Activated CD4-positive, alpha-beta T cell treated with anti-CD3 and anti-CD28 coated beads, Interleukin-2, amount 50 U/mL, for 1 hour (primary cell): Measurements from ENCODE around the gene USP33.
A peak's percentile ranks its signal among the peaks of the same experiment; 100 is the strongest.
"Not testable (repeated sequence)": the region's sequence is repeated elsewhere in the genome, so short reads cannot be mapped to it uniquely, and the experiment has no call there.

Experiments
- DNase-seq: peaks from one replicate; pipeline ENCODE4 v3.0.0-alpha.2; 2020

Gene USP33

DNA sequence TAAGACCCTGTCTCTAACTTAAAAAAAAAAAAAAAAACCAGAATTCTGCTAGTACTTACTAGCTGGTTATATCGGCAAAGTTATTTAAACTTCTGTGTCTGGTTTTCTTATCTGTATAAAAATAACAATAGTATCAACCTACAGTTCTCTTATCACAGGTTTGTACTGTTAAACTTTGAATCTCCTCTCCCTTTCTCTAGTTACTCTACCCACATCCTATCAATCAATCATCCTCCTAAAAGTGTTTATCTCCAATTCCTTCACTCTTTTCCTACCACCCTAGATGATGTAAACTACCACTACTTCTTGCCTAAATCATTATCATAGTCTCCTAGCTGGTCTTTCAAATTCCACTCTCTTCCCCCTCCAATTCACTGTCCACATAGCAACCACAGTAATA is 27.6 kb downstream of the USP33 start:
- no peak for DNase-seq

DNA sequence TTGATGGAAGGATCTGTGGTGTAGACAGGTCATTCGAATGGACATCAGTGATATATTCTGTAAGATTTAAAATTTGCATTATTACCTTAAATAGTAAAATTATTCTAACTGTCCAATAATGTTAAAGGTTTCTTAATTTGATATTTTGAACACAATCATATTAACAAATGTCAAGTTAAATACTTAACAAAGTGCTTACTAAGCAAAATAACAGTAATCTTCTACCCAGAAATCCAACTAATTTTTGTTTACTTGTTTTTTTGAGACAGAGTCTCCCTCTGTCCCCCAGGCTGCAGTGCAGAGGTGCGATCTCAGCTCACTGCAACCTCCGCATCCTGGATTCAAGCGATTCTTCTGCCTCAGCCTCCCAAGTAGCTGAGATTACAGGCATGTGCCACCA is 33.9 kb downstream of the USP33 start:
- no peak for DNase-seq

DNA sequence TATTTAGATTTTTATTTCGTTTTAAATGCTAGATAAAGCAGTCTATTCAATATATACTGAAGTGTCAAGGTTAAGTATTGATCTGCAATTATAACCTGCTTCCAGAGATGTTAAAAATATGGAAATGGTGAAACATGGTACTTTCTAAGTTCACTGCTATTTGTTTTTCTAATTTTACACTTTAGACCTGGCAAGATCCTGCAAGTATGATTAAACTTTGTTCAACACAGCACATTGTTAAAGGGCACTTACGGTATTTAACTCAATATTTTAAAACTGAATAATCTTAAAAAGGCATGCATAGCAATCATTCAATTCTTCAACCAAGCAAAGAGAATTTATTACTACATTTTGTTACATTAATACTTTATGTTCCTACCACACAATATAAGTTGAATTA is 41.5 kb downstream of the USP33 start:
- DNase-seq, result no peak

DNA sequence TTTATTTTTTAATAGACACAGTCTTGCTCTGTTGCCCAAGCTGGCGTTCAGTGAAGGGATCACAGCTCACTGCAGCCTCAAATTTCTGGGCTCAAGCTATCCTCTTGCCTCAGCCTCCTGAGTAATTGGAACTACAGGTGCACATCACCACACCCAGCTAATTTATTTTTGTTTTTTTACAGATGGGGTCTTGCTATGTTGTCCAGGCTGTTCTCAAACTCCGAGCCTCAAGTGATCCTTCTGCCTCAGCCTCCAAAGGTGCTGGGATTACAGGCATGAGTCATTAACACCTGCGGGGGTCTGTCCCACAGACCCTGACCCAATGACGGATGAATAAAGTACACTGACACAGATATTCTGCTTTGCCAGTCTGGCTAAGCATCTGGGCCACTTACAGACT is 43.6 kb downstream of the USP33 start:
- DNase-seq, result no peak

DNA sequence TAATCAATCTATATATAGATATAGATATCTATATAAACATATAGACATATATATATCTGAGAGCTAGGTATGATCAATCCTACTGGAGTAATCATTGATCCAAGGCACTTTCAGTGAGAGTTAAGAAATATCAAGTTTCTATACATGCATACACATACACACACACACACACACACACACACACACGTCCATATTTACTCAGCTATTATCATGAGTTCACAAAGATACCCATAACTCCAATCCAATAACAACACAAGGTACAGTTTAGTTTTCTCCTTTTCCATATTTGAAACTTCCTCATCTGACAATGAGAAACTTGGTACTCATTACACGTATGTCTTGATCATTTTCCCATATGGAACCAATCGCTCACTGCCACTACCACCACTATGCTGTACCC is 49.9 kb downstream of the USP33 start:
- DNase-seq, result no peak

DNA sequence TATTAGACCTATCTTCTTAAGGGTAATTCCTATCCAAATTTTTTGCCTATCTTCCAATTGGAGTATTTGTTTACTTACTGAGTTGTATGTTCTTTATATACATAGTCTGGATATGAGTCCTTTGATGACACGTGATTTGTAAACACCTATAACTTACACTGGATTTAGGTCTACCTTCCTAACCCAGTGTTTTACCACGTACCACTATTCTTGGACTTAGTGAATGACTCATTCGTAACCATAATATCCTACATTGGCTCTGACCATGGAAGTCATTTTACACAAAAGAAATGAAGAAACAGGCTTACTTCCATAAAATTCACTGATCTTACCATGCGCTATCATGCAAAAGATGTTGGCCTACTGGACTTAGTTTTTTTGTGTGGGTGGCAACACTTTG is 53.3 kb downstream of the USP33 start:
- DNase-seq, result no peak

DNA sequence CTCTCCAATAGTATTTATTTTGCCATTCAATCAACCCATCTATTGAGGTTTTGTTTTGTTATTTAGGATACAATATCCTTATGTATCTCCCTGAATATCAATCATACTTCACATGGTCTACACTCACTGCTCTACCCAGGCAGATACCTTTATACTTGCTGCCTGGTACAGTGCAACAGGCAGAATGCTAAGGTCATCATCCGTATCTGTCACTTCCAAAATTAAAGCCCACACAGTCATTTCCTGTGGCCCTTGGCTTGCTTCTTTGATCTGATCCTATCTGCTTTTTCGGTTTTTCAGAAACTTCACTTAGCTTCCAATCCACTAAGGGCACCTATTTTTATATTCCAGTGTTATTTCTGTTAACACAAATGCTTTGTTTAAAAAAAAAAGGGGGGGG is 54.9 kb downstream of the USP33 start:
- no peak for DNase-seq

DNA sequence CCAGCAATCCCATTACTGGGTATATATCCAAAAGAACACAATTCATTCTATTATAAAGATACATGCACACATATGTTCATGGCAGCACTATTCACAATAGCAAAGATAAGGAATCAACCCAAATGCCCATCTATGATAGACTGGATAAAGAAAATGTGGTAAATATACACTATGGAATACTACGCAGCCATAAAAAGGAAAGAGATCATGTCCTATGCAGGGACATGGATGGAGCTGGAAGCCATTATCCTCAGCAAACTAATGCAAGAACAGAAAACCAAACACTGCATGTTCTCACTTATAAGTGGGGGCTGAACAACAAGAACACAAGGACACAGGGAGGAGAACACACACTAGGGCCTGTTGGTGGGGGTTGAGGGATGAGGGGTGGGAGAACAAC is 60.0 kb downstream of the USP33 start:
- not testable (repeated sequence) for DNase-seq

DNA sequence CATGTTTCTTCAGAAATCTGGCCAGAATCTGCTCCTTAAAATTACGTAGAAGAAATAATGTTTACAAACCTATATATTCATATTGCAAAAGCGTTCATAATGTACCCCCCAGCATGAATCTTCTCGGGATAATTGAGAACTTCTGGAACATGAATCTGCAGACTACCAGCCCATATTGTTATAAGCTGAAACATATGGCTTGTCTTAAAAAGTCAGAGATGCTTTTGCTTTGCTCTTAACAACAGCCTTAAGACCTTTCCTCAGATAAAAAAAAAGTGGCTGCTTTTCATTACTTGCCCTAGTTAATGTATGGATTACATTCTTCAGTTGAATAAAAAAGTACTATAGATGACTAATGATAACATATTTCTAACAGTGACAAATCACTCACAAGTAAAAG is 62.2 kb downstream of the USP33 start:
- DNase-seq, result no peak

DNA sequence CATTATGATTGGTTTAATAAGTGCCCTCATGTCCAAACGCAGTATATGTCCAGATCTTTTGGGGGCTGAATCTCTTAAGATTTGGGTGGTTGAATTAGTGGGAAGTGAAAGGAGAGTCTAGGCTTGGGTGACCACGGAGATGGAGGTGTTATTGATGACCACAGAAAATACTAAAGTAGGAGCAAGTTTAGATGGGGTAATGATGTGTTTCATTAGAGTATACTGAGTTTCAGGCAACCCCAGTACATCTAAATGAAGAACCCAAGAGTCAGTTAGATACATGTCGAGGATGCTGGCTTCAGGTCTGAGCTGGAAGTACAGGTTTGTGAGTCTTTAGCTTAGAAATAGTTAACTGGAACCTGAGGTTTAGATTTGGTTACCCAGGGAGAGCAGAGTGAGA is 70.7 kb downstream of the USP33 start:
- DNase-seq, result no peak

DNA sequence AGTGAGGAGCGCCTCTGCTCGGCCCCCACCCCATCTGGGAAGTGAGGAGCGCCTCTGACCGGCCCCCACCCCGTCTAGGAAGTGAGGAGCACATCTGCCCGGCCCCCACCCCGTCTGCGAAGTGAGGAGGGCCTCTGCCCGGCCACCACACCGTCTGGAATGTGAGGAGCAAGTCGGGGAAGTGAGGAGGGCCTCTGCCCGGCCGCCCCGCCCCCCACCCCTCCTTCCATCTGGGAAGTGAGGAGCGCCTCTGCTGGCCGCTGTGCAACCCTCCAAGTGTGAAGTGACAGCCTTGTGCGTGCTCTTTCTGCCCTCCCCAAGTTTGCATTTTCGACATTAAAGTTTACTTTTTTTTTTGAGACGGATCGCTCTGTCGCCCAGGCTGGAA is 72.1 kb downstream of the USP33 start:
- peak; percentile 4 for DNase-seq

DNA sequence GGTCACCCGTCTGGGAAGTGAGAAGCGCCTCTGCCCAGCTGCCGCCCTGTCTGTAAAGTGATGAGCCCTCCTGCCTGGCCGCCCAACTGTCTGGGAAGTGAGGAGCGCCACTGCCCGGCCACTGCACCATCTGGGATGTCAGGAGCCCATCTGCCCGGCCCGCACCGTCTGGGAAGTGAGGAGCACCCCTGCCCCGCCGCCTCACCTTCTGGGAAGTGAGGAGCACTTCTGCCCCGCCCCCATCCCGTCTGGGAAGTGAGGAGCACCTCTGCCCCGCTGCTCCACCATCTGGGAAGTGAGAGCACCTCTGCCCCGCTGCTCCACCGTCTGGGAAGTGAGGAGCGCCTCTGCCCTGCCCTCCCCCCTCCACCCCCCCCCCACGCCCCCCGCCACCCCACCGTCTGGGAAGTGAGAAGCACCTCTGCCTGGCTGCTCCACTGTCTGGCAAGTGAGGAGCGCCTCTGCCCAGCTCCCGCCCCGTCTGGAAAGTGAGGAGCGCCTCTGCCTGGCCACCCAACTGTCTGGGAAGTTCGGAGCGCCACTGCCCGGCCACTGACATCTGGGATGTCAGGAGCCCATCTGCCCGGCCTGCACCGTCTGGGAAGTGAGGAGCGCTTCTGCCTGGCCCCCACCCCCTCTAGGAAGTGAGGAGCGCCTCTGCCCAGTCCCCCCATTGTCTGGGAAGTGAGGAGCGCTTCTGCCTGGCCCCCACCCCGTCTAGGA is 72.7 kb downstream of the USP33 start:
- DNase-seq, result no peak

DNA sequence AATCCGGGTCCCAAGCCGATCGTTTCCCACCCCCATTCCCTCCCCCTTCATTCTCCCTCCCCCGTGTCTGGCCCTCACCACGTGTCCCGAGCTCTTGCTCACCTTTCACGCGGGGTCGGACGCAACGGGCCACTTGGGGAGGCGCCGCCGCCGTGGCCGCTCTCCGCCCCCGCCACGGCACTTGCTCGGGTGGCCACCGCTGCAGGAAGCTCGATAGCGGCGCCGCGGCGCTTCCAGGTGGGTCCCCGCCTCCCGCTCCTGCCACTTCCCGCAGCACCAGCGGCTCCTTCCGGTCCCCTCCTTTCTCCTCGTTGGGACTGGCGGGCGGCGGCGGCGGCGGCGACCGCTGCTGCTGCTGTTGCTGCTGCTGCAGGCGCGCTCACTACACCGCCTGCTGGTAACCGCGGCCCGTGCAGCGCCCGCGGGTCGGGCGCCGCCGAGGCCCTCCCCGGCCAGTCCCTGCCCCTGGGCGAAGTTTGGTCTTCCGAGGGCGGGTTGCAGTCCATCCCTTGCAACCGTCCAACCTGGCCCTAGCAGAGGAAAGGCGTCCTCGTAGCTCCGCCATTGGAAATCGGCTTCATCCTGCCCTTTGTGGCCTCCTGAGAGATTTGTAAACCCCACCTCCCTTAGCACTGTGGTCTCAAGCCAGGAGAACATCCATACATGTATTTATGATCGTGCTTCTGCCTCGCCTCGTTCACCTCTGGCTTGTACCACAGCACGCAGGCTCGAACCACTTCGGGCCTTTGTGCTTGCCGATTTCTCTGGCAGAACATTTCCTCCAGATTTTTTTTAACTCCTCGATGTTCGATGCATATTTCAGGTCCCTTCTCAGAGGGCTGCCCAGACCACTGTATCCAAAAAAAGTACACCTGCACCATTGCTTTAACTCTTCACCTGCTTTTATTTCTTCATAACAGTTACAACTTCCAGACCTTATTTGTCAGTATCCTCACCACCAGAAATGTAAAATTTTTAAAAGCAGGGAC is 76.2 kb downstream of the USP33 start:
- peak; percentile 88 for DNase-seq

DNA sequence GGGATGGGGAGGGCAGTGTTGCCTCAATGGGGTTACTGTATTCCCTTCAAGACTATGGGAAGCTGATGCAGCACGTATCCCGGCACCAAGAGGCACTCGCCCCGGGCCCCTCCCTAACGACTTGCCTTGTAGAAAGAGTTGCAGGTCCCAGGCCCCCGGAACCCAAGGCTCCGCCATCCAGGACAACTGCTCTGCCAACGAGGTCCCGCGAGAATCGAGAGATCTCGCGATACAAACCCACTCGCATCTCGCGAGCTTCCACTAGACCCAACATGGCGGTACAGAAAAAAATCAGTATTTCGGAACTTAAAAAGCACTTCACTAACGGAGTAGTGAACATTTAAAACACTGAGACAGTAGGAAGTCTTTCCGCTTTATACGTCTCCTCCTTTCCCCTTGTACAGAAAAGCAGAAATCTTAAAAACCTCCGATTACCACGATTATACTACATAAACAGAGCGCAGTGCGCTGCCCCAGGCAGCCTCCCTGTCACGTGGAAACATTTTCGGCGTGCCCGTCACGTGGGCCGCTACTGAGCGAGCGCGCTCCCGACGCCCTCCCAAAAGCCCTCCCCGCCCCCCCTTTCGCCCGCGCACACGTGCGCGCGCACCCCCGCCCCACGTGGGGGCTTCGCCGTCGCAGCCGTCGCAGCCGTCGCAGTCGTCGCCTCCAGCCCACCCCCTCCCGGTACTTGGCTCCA is 77.0 kb downstream of the USP33 start, which contains the start of gene ZZZ3:
Gene ZZZ3 (minus strand): TSS at position 199 of the 700 bp plus-strand sequence. CDS start 49,304 bp downstream, outside the sequence.
- DNase-seq, result peak; percentile 92

DNA sequence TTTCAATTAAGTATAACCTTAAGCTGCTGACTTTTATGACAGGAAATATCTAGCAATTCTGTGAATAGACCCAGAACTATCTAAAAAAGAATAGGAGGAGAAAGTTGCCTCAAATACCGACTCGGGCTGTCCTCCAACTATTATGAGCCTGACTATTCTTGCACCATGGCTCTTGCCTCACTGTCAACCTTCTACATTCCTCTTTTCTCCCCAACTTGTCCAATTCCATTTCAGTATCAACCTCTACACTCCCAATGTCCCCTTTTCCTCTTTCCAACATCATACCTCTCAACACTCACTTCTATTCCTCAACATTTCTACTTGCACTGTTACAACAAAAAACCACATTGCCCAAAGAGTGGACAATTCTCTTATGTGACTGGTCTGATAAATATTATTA is 79.5 kb downstream of the USP33 start:
- DNase-seq, result no peak

DNA sequence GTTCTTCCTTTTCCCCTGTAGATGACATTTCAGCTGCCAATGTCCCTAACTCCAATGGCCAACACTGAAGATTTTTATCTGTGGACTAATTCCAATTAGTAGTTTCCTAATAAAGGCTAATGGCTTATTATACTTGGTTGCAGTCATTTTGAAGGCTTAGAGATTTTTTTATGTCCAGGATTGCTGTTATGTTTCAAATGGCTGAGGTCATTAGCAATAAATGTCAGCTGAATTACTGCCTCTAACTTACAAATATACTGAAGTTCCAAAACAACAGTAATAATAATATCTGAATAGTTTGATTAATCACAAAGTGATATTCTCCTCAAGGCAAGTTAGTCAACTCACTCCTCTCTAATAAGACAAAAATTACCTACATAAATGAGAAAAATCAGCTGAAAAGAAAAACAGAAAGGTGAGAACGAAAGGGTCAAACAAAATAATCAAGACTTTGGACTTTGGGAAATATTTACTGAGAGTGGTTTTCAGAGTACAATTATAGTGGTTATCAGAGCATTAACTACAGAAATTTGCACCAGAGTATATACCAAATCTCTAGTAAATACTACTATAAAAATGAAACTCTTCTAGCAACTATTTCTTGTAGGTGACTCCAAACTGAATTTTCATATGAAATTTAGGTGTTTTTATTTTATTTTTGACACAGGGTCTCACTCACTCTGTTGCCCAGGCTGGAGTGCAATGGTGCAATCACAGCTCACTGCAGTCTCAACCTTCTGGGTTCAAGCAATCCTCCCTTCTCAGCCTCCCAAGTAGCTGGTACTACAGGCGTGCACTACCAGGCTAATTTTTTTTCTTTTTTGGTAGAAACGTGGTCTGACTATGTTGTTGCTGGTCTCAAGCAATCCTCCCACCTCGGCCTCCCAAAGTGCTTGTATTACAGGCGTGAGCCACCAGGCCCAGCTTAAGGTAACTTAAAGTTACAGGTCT is 80.7 kb downstream of the USP33 start:
- no peak for DNase-seq

DNA sequence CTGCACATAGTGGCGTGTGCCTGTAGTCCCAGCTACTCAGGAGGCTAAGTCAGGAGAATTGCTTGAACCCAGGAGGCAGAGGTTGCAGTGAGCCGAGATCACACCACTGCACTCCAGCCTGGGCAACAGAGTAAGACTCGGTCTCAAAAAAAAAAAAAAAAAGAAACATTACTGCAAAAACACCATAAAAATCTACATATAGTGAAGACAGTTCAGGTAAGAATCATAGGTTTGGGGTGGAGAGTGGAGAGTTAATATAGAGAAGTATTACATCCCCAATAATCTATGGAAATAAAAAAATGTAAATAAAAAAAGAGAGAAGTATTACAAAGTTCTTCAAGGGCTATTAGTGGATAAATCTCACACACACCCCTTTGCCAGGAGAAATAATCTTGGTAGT is 84.8 kb downstream of the USP33 start:
- not testable (repeated sequence) for DNase-seq

DNA sequence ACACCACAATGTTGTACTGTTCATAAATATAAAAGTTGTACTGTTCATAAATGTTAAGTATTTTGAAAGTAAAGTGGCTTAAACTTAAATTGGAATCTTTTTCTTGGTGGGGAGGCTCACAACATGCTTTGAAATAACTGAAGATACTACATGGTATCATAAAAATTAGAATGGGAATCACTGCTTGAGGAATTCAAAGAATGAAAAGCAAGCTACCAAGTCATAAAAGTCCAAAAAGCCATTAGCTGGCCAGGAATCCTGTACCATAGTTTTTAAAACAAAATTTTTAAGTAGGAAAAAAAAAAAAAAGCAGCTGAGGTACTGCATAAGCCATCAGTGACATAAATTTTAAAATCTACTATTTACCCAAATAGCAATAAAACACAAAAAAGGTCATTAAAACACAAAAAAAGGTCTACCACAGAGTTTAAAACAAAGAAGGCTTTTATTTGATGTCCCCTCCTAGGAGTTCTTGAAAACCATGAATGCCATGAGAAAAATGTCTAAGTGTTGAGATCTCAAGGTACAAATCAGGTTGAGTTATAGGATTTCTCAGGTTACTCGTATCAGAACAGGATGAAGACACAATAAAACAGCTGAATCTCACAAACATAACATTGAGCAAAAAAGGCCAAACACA is 85.8 kb downstream of the USP33 start:
- no peak for DNase-seq

DNA sequence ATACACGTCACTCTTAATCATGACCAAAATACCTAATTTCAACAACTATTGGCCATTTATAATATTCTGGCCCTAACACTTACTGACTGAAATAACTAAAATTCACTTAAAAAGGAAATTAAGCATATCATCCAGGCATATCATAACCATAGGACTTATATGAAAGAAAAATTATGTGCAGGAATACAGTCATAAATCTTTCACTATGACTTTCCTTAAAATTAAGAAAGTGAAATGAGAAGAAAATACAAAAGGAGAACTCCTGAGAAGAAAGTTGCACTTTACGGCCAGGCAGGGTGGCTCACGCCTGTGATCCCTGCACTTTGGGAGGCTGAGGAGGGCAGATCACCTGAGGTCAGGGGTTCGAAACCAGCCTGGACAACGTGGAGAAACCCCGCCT is 86.6 kb downstream of the USP33 start:
- DNase-seq, result no peak

DNA sequence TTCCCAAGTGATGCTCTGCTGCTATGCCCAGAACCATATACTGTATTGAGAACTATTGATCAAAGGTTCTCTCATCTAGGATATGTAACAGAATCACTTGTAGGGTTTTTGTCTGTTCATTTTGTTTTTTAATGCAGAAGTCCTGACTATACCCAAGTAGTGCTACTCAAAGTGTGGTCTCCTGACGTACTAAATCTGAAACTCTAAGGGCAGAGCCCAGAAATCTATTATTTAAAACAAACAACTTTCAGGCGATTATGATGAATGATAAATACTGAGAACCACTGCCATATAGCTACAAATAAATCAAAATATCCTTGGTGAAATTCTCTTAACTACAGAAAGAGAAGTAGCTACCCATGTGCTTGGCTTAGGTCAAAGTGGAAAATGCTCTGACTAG is 87.3 kb downstream of the USP33 start:
- no peak for DNase-seq

DNA sequence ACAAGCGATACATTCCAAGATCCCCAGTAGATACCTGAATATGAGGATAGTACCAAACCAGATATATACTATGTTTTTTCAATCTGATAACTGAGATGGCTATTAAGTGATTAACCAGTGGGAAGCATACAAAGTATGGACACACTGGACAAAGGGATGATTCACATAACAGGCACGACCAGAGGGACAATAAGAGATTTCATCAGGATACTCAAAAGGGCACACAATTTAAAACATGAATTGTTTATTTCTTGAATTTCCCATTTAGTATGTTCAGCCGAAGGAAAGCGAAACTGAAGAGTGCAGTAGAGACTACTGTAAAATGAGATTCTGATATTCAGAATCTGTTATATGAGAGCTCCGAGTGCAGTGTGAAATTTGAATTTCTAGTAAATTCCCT is 87.8 kb downstream of the USP33 start:
- DNase-seq, result no peak

DNA sequence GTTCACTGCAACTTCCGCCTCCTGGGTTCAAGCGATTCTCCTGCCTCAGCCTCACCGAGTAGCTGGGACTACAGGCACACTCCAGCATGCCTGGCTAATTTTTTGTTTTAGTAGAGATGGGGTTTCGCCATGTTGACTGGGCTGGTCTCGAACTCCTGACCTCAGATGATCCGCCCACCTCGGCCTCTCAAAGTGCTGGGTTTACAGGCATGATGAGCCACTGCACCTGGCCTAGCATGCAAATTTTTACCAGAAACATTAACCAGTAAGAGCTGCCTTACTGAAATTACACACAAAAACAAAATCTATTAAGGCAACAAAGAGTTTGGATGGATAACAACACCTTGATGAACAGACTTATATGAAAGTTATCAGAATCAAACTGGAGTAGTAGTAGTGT is 89.3 kb downstream of the USP33 start:
- DNase-seq, result no peak
